GM13977 (cell line): ENCODE measurements around the gene LAMB3.
A peak's percentile ranks its signal among the peaks of the same experiment; 100 is the strongest.

Experiments
- DNase-seq: peaks from one replicate; pipeline ENCODE4 v3.0.0; 2012; ENCODE audit warnings: low spot score
- CTCF ChIP-seq: IDR thresholded peaks from 2 replicates; pipeline ENCODE4 v1.5.1; 2012; ENCODE audit warnings: mild to moderate bottlenecking, control low read depth; ENCODE audit not compliant: insufficient read depth; ENCODE audit errors: extremely low read depth, missing control alignments
- in situ Hi-C: fragments of 300-500 bp; cut with MboI; formaldehyde crosslinking; loops from one replicate; pipeline ENCODE4 v1.12.0; 2022; ENCODE audit warnings: low sequenced_read_pairs, low pct_unique_long_range_greater_than_20kb, mixed read lengths, inconsistent platforms; ENCODE audit not compliant: unreplicated experiment

The LAMB3 gene

GRCh38 chr1:209662879-209663327 lies 10.7 kb upstream of the LAMB3 start:
- DNase-seq: no peak
- in situ Hi-C loops: no loop called here
- TF ChIP-seq CTCF: no peak

- no peak for DNase-seq
- in situ Hi-C loops: no loop called here
- TF ChIP-seq CTCF: no peak
Measured at GRCh38 chr1:209661071-209661470, 8.8 kb upstream of the LAMB3 start.

- in situ Hi-C loops: no loop called here
- DNase-seq: peak; percentile 53
- TF ChIP-seq CTCF: no peak
Measured at GRCh38 chr1:209659909-209660308, 7.7 kb upstream of the LAMB3 start.

- in situ Hi-C loops: no loop called here
- no peak for DNase-seq
- TF ChIP-seq CTCF: no peak
Measured at GRCh38 chr1:209657918-209658317, 5.7 kb upstream of the LAMB3 start.

GRCh38 chr1:209657140-209657879 lies 5.1 kb upstream of the LAMB3 start:
- DNase-seq: no peak
- no peak for TF ChIP-seq CTCF

GRCh38 chr1:209655411-209656231 lies 3.4 kb upstream of the LAMB3 start:
- in situ Hi-C loops: no loop called here
- DNase-seq: no peak
- TF ChIP-seq CTCF: no peak

More at GRCh38 chr1:209657140-209657879, 5.1 kb upstream of the LAMB3 start:
- in situ Hi-C loops: no loop called here
